Bone marrow (tissue), 2 donors: ENCODE results near the gene CACNA2D3.

ENCODE experiments used
- DNase-seq, 2 donors: peaks; one replicate each; lab custom pipeline; 2025; lab: John Stamatoyannopoulos, UW

Gene CACNA2D3

GRCh38 chr3:54374214-54374852 lies 252.0 kb downstream of the CACNA2D3 start:
- no peak for DNase-seq

GRCh38 chr3:54376142-54376807 lies 253.9 kb downstream of the CACNA2D3 start:
- DNase-seq, result no peak

DNA sequence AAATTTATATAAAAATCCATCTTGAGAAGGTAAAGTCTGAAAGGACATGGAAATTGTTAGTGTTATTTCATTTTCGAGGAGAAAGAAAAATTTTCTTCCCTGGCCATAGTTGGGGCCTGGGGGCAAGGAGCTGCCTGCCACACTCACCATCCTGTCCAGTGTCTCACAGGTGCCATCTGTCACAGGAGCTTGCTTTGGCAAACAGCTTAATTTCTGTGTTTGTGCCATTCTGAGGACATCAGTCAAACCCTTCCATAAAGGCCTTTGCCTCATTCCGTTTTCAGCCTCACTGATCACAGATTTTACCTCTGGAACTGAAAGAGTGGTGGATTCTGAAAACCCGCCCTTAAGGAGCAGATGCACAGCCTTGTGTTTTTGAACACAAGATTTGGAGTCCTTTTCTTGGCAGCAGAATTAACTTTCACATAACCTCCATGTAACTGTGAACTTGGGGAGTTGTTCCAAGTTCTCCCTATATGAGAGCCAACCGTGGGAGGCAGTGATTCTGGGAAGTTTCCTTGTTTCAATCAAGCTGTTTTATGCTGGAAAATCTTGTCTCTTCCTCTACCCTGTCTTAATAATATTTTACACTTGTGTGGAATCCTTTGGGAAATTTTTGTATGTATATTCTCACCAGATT lies 254.7 kb downstream of the CACNA2D3 start:
- DNase-seq, result no peak

DNA sequence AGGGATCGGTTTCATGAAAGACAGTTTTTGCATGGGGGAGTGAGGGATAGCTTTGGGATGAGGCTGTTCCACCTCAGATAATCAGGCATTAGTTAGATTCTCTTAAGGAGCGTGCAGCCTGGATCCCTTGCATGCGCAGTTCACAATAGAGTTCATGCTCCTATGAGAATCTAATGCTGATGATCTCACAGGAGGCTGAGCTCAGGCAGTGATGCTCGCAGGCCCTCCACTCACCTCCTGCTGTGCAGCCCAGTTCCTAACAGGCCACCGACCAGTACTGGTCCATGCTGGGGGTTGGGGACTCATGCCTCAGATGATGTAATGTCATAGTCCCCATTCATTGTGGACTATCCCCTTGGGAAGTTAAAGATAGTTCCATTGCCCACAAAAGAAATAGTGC lies 255.8 kb downstream of the CACNA2D3 start:
- no peak for DNase-seq

GRCh38 chr3:54384279-54384678 lies 261.9 kb downstream of the CACNA2D3 start:
- no peak for DNase-seq

GRCh38 chr3:54390582-54390981 lies 268.2 kb downstream of the CACNA2D3 start:
- no peak for DNase-seq

DNA sequence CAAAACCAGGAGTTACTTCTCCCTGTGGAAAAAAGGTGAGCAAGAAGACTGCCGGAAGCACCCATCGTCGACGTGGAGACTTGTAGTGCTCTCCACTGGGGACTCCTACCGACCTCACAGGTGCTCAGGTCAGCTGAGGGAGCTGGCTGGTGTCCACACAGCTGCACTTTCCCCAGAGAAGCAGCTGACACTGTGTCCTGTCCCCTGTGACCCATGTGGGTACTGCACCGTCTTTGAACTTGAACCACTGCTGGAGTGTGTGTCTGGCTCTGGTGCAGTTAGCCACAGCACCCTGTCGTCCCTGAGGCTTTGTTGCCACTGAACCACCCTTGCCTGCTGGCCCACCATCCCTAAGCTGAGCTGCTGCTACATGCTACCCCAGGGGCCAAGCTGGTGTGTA lies 270.8 kb downstream of the CACNA2D3 start:
- DNase-seq, result no peak

- DNase-seq, result no peak
Measured at GRCh38 chr3:54408328-54408727, 286.0 kb downstream of the CACNA2D3 start.

- no peak for DNase-seq
Measured at GRCh38 chr3:54421943-54422342, 299.6 kb downstream of the CACNA2D3 start.

- DNase-seq, result no peak
Measured at GRCh38 chr3:54424292-54424691, 301.9 kb downstream of the CACNA2D3 start.

DNA sequence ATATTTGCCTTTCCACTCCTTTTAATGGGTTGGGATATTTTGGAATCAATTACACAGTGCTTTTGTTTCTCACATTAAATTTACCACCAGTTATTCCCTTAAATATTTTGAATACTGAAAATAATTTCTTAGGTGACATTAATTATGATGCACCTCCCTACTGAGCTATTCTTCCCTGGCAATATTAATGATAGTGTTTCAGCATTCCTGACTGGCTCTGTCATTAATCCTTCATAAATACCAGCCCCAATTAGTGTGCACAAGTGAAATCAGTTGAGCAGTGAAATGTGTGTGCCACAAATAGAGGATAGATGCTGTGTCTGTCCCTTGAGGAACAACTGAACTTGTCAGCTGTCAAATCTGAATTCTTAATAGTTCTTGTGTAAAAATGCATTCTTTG lies 304.0 kb downstream of the CACNA2D3 start:
- DNase-seq, result no peak

DNA sequence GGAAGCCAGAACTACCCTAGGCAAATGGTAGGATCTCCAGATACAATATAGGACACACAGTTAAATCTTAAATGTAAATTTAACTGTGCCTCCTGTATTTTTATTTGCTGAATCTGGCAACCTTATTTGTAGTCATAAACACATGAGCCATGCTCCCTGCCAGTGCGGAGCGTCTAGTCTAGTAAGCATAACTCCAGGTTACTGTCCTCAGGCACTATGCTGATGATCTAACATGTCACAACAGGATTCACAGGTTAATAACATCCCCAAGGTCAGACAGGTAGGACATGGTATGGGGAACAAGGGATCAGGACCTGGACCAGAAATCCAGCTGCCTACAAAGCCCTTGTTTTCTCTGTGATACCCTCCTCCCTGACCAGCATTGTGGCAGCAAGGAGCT lies 305.1 kb downstream of the CACNA2D3 start:
- no peak for DNase-seq

- peak in 1 of 2 donors; percentile 8 for DNase-seq
Measured at GRCh38 chr3:54427941-54428871, 305.9 kb downstream of the CACNA2D3 start.

DNA sequence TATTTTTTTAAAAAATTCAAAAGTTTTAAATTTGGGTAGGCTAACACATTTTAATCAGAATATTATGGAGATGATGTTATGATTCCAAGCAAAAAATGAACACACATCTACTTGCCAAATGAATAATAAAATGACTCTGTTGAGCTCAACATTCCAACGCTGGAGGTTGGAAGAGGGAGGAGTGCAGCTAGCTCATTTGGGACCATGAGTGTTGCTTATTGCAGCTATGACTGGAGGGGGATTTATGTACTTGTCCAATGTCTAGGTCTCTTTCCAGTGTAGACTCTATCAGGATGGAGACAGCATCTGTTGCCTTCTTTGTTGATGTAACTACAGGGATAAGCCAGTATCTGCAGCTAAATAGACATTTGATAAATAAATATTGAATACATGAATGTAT lies 310.6 kb downstream of the CACNA2D3 start:
- DNase-seq, result no peak

GRCh38 chr3:54433846-54434245 lies 311.5 kb downstream of the CACNA2D3 start:
- DNase-seq, result no peak

- no peak for DNase-seq
Measured at GRCh38 chr3:54434756-54435155, 312.4 kb downstream of the CACNA2D3 start.

- DNase-seq, result no peak
Measured at GRCh38 chr3:54437271-54437670, 314.9 kb downstream of the CACNA2D3 start.

- no peak for DNase-seq
Measured at GRCh38 chr3:54443561-54444161, 321.3 kb downstream of the CACNA2D3 start.

DNA sequence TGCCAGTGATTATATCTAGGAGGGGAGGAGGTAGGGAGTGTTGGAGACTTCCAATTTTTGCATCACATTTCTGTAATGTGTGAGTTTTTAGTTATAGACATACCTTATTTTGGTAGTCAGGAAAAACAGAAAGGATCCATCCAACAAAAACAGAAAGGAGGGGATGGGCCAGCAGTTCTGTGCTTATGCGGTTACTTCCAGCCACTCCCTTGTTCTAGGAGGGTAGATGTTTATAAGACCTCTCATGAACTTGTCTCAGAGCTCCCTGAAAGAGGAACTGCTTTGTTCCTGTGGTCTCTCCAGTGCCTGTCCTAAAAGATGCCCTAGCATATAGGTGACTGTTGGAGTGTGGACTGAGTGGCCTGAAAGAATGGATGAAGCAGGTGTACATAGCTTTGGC lies 323.3 kb downstream of the CACNA2D3 start:
- no peak for DNase-seq

GRCh38 chr3:54447427-54447826 lies 325.1 kb downstream of the CACNA2D3 start:
- DNase-seq, result no peak

DNA sequence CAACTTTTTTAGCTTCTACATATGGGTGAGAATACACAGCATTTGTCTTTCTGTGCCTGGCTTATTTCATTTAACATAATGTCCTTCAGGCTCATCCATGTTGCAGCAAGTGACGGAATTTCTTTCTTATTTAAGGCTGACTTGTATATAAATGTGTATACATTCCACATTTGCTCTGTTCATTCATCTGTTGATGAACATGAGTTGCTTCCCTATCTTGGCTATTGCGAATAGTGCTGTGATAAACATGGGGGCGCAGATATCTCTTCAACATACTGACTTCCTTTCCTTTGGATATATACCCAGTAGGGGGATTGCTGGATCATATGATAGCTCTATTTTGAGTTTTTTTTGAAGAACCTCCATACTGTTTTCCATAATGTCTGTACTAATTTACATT lies 332.5 kb downstream of the CACNA2D3 start:
- no peak for DNase-seq

DNA sequence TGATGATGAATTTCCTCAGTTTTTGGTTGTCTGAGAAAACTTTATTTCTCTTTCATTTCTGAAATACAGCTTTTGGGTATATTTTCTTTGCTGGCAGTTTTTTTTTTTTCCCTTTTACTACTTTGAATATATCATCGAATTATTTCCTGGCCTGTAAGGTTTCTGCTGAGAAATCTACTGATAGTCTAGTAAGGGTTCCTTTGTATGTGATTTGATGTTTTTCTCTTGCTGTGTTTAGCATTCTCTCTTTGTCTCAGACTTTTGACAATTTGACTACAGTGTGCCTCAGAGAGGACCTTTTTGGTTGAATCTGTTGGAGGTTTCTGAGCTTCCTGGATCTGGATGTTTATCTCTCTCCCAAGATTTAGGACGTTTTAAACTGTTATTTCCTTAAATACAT lies 336.0 kb downstream of the CACNA2D3 start:
- DNase-seq, result no peak
